Activated CD4-positive, alpha-beta T cell treated with anti-CD3 and anti-CD28 coated beads, Interleukin-10, Interleukin-2, amounts not matched to agents 100 ng/mL and 50 ng/mL, durations not matched to agents 16 hours and 8 hours (primary cell): Measurements from ENCODE around the gene FGFR1OP2.
A peak's percentile ranks its signal among the peaks of the same experiment; 100 is the strongest.
"Not testable (repeated sequence)": the region's sequence is repeated elsewhere in the genome, so short reads cannot be mapped to it uniquely, and the experiment has no call there.

Experiments used
- DNase-seq: peaks from one replicate; pipeline ENCODE4 v3.0.0-alpha.2; 2020

FGFR1OP2 gene

GRCh38 chr12:26937863-26938700, at the start of gene FGFR1OP2, which contains the start of gene INTS13:
Gene FGFR1OP2 (plus strand): TSS chr12:26938470. CDS start chr12:26954159, 15,689 bp downstream.
Gene INTS13 (minus strand): TSS chr12:26937981. CDS start chr12:26936803, 1,178 bp downstream.
- peak; percentile 99 for DNase-seq

- no peak for DNase-seq
Measured at GRCh38 chr12:26890784-26891183, 47.5 kb upstream of the FGFR1OP2 start.

GRCh38 chr12:26891704-26892103, 46.6 kb upstream of the FGFR1OP2 start:
- DNase-seq, result no peak

- no peak for DNase-seq
Measured at GRCh38 chr12:26895672-26896071, 42.6 kb upstream of the FGFR1OP2 start.

GRCh38 chr12:26896913-26897312, 41.4 kb upstream of the FGFR1OP2 start:
- peak; percentile 17 for DNase-seq

GRCh38 chr12:26903396-26903795, 34.9 kb upstream of the FGFR1OP2 start:
- DNase-seq, result not testable (repeated sequence)

GRCh38 chr12:26906024-26906423, 32.2 kb upstream of the FGFR1OP2 start:
- no peak for DNase-seq

- no peak for DNase-seq
Measured at GRCh38 chr12:26906704-26907103, 31.6 kb upstream of the FGFR1OP2 start.

GRCh38 chr12:26918321-26919215, 19.7 kb upstream of the FGFR1OP2 start:
- DNase-seq, result no peak

GRCh38 chr12:26919216-26919555, 19.1 kb upstream of the FGFR1OP2 start:
- no peak for DNase-seq

GRCh38 chr12:26921886-26922285, 16.4 kb upstream of the FGFR1OP2 start:
- DNase-seq, result no peak

GRCh38 chr12:26928661-26929060, 9.6 kb upstream of the FGFR1OP2 start:
- no peak for DNase-seq

GRCh38 chr12:26929590-26929989, 8.7 kb upstream of the FGFR1OP2 start:
- DNase-seq, result no peak

GRCh38 chr12:26935636-26936378, 2.5 kb upstream of the FGFR1OP2 start:
- peak; percentile 73 for DNase-seq

- peak; percentile 29 for DNase-seq
Measured at GRCh38 chr12:26936559-26937442, 1.5 kb upstream of the FGFR1OP2 start.

- no peak for DNase-seq
Measured at GRCh38 chr12:26937443-26937862, 817 bp upstream of the FGFR1OP2 start.

GRCh38 chr12:26938701-26939062, 412 bp downstream of the FGFR1OP2 start:
- peak; percentile 32 for DNase-seq

- no peak for DNase-seq
Measured at GRCh38 chr12:26939192-26939832, 1.0 kb downstream of the FGFR1OP2 start.

- DNase-seq, result no peak
Measured at GRCh38 chr12:26939953-26940352, 1.7 kb downstream of the FGFR1OP2 start.

- DNase-seq, result peak; percentile 32
Measured at GRCh38 chr12:26940516-26941214, 2.4 kb downstream of the FGFR1OP2 start.

- DNase-seq, result peak; percentile 27
Measured at GRCh38 chr12:26941215-26941594, 2.9 kb downstream of the FGFR1OP2 start.
